HG03025 (cell line): ENCODE results near the gene TTC1.
A peak's percentile ranks its signal among the peaks of the same experiment; 100 is the strongest.

ENCODE experiments used
- ATAC-seq: cut with Tn5 transposase; IDR thresholded peaks from one replicate; pipeline ENCODE4 v1.9.1; 2021; ENCODE audit warnings: mild to moderate bottlenecking, moderate library complexity; ENCODE audit not compliant: unreplicated experiment, low FRiP score

TTC1 gene

DNA sequence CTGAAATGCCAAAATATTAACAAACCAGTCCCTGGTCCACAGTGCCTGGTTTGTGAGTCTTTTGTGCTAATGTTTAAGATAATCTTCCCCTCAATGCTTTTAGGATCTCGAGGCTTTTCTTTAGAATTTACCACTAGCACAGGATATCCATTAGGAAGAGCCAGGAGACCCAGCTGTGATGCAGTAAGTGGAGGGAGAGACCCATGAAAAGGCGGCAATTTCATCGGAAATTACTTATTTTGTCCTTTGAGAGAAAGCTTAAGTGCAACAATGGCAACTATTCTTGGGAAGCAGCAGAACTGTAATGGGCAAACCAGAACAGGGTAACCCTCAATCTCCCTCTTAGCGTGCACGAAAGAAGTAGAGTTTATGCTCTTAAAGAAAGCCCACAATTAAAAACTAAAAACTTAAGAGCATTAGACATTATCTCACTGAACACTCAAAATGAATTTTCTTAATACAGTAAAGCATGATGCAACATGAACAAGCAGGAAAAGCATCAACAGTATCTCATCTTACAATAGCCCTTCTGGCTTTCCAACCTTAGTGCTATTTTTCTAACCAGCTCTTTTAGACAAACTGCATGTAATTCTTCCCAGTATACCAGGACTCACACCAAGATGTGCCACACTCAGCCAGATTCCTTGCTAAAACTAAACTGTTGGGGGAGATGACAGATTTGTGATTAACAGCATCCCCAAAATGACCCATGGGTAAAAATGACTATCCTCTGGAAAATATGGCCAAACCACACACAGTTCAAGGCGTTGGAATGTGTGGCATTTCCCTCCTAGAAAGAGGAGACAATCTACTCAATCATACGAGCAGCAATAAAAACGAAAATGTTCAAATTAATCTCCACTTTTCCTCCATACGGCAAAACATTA lies 73.9 kb downstream of the TTC1 start:
- no peak for ATAC-seq

- no peak for ATAC-seq
Observed at GRCh38 chr5:160083501-160083900, 74.6 kb downstream of the TTC1 start.

DNA sequence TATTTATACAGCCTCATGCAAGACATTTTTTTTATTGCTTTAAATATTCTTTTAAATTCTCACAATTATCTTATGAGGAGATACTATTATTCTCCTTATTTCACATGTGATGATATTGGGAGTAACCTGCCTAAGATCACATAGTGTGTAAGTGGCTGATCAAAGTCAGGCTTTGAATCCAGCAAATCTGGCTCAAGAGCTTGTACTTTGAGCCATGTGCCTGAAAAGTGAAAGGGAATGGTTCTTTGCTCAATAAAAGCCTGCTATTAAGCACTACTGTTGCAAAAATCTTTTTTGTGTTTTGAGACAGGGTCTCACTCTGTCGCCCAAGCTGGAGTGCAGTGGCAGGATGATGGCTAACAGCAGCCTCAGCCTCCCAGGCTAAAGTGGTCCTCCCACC lies 75.2 kb downstream of the TTC1 start:
- ATAC-seq, result no peak

DNA sequence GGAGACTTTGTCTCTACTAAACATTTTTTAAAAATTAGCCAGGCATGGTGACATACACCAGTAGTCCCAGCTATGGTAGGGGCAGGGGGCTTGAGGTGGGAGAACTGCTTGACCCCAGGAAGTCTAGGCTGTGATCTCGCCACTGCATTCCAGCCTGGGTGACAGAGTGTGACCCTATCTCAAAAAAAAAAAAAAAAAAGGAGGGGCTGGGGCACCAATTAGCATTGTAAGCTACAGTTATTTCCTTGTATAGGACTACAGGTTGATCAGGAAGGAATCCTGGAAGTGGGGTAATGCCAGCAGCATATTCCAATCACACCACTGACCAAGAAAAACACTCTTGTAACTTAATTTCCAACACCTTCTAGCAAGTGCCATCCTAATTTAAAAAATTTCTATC lies 78.3 kb downstream of the TTC1 start:
- no peak for ATAC-seq

GRCh38 chr5:160088805-160089204 lies 79.9 kb downstream of the TTC1 start:
- no peak for ATAC-seq

DNA sequence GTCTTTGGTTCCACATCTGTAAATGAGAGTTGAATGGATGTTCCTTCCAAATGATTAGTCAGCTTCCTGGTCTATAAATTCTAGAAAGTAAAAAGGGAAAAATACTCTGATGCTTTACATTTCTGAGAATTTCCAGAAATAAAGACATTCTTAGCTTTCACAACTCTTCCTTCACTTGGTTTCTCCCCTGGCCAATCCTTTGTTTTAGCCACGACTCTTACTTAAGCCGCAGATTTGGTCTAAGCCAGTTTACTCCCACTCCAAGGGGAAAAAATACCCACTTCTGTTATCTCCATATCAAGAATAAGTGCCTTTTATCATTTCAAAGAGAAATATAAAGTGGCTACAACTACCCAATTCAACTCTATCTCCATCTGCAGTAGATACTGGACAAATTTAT lies 80.6 kb downstream of the TTC1 start:
- no peak for ATAC-seq

DNA sequence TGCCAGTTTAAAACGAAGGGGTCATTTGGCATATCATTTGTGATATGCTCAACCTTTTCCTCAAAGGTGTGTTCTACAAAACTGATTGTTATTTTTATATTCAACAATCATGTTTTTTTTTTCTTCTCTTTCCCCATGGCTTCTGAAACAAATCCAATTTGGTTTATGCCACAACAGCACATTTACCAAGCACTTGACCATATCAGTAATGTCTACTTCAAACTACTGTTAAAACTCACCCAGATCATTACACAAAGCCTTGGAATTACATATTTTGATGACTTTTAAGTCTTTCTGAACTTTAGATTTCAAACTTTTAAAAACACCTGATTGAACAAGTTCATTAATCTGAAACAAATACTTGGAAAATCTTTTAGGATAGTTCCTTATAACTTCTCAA lies 81.1 kb downstream of the TTC1 start:
- no peak for ATAC-seq

- no peak for ATAC-seq
Observed at GRCh38 chr5:160092514-160092913, 83.6 kb downstream of the TTC1 start.

- no peak for ATAC-seq
Observed at GRCh38 chr5:160092960-160093707, 84.2 kb downstream of the TTC1 start.

DNA sequence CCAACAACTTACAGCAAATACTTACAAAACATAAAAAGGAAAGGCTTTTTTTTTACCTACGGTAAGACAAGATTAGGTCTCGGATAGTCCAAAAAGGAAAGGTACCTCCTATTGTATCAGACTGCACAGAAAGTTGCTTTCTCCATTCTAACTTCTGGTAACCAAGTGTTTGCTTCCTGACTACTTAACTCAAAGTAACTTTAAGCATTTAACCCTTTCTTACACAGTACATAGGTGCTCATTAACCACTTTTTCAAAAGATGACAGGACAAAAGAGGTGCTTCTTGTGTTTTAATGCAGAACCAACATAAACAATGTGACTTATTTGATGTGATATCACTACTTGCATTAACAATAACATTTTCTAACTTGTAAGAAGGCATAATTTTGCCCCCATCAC lies 87.2 kb downstream of the TTC1 start:
- no peak for ATAC-seq

DNA sequence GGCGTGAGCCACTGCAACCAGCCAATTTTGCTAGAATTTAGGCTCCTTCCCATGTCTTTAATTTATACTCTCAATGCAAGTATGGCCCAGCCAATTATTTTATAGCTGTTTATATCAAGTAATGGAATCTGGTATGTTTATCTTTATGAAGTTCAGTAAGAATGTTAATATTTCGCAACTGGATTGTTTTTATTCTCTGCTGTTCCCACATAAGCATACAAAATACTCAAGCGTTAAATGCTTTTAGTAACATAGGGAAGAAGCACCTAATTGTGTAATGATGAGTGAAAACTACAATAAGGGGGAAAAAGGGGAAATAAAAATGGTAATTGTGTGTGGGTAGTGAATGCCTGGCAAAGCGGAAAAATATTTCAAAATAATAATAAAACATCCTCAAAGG lies 89.1 kb downstream of the TTC1 start:
- no peak for ATAC-seq

DNA sequence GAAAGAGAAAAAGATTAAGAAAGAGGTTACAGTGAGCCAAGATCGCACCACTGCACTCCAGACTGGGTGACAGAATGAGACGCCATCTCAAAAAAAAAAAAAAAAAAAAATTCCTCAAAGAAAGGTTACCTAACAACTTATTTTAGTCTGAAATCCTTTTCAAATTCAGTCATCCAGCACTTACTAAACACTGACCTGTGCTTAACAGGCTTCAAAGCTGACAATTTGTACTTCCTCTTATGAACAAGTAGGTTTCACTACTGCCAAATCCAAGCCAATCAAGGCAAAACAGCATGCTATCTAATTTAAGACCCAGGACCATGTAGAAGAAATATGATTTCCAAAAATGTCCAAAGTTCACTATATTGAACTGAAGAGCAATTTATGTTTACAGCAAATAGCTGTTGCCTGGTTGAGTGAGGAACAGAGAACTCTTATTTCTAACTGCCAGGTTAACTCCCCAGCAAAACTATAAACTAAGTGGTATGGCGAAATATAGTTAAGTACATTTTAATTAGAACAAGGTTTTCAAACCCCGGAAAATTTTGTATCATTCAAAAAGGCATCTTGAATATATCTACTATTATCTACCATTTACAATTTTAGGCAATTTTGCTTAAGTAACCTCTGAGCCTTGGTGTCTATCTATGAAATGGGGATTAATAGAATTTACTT lies 96.9 kb downstream of the TTC1 start:
- ATAC-seq, result peak; percentile 59

GRCh38 chr5:160108124-160108523 lies 99.2 kb downstream of the TTC1 start:
- ATAC-seq, result no peak
